ENCODE measurements around the gene DDHD1. TPM values are rescaled to one million over a fixed set of nuclear protein-coding genes. Genes with fewer than 3 reads are reported as not detected.
A peak's percentile ranks its signal among the peaks of the same experiment; 100 is the strongest.
"Not testable (repeated sequence)": the region's sequence is repeated elsewhere in the genome, so short reads cannot be mapped to it uniquely, and the experiment has no call there.

The DDHD1 gene
- total RNA-seq, 2 experiments from 2014 or later: 53.6 to 58.5 TPM

DNA sequence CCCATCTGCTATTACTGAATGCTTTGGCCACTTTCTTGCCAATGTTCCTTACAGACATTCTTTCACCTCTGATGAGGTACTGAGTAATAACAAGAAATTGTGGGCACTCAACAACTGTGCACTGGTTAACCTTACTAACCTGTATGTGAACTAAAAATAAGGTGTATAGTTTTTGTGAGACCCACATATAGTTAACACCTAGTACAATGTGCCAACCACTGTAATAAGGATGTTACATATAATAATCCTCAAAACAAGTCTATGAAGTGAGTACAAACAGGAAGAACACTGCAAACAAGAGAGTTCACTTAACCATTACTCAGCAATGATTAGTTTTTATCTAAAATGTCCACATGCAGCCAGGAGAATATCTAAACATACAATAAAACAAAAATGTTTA, 4.5 kb downstream of the DDHD1 start:
- no peaks in the 10 kb centered on the region for H3K27me3 Mint-ChIP-seq
- peaks cover 46% of the 10 kb centered on the region for H3K36me3 Mint-ChIP-seq (ENCODE audit: low read depth)
- H3K4me3 Mint-ChIP-seq: peak overlapping the region; percentile 47
- CTCF ChIA-PET: interaction anchor here (2.1 to 6.6 kb wide), 2 partner anchors 39 to 69 kb away, joined by 6 to 71 read pairs; no protein-coding TSS in a partner anchor
- H3K27ac Mint-ChIP-seq: peak overlapping the region; percentile 41
- no peaks in the 10 kb centered on the region for H3K9me3 Mint-ChIP-seq
- POLR2A ChIA-PET: interaction anchor here (0.8 to 7.8 kb wide), 4 partner anchors 22 to 745 kb away, joined by 3 to 264 read pairs (median 6); no protein-coding TSS in a partner anchor
- no peak for DNase-seq
- peaks cover 74% of the 10 kb centered on the region for H3K4me1 Mint-ChIP-seq

DNA sequence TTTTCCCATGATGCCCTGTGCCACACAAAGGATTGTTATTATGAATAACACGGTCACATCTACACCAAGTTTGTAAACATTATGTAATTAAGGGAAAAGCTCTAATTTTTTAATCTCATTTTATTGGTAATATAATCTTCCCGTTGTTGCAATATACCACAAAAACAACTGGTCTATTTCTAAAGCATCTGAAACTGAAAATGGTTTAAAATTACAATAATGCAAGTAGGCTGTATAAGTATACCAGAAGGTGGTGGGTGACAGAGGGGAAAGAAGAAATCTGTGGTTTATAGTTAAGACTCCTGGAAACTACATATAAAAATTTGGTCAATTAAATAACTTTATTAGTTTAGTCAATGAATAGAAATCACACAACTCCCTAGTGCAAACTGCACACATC, 5.2 kb downstream of the DDHD1 start:
- CTCF ChIA-PET: interaction anchor here (2.1 to 6.6 kb wide), 2 partner anchors 39 to 69 kb away, joined by 6 to 71 read pairs; no protein-coding TSS in a partner anchor

DNA sequence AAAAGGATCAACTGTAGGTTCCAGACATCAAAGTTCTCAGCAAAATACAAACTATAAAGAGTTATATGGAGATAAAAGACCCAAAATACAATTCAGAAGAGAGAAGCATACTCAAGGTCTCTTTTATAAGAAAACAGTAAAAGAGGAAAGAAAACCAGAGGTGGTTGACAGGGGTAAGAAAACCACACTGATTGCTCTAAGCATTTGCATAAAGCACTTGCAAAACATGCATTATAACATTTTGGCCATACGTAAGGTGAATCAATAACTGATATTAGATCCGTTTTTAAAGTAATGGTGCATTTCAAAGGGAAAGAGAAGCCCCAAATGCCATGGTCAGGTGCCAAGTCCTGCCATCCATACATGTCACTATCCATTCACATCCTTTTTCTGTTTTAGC, 5.9 kb downstream of the DDHD1 start:
- Mint-ChIP-seq H3K4me1 (peaks cover 80% of the 10 kb centered on the region), H3K27me3 (no peaks in the 10 kb centered on the region), H3K36me3 (ENCODE audit: low read depth) (peaks cover 60% of the 10 kb centered on the region), H3K9me3 (peaks cover 7% of the 10 kb centered on the region), H3K4me3 (no peak overlapping the region), H3K27ac (peak overlapping the region; percentile 56)
- ChIA-PET POLR2A (interaction anchor here (7.8 kb wide), 1 partner anchor 38 kb away, joined by 264 read pairs; no protein-coding TSS in a partner anchor), CTCF (interaction anchor here (6.6 kb wide), 1 partner anchor 38 kb away, joined by 71 read pairs; no protein-coding TSS in a partner anchor)
- no peak for DNase-seq

More for the DNA sequence above, 5.2 kb downstream of the DDHD1 start:
- Mint-ChIP-seq H3K27me3 (no peaks in the 10 kb centered on the region), H3K36me3 (ENCODE audit: low read depth) (peaks cover 54% of the 10 kb centered on the region), H3K27ac (peak overlapping the region; percentile 56), H3K4me3 (no peak overlapping the region), H3K9me3 (peaks cover 2% of the 10 kb centered on the region), H3K4me1 (peaks cover 78% of the 10 kb centered on the region)
- POLR2A ChIA-PET: interaction anchor here (0.8 to 7.8 kb wide), 2 partner anchors 30 to 39 kb away, joined by 3 to 264 read pairs; no protein-coding TSS in a partner anchor
- DNase-seq: no peak

DNA sequence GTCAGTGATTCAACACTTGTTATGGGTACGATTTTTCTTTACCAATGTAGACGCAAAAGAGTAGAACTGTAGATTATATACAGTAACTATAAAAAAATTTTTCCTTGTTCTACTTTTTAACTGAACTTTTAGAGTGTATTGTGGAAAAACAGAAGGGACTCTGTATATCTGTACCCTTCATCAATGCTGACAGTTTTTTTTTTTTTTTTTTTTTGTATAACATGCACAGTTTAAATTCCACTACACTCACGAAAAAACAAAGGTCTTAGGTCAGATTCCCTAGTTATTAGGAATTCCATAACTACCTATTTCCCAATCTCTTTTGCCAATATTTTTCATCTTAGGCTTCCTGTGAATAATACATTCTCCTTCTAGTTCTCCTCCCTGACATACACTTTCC, 6.4 kb downstream of the DDHD1 start:
- peak overlapping the region; percentile 56 for H3K27ac Mint-ChIP-seq
- POLR2A ChIA-PET: no interaction called here
- CTCF ChIA-PET: no interaction called here
- H3K4me3 Mint-ChIP-seq: no peak overlapping the region
- H3K36me3 Mint-ChIP-seq (ENCODE audit: low read depth): peaks cover 60% of the 10 kb centered on the region
- no peak for DNase-seq
- H3K9me3 Mint-ChIP-seq: peaks cover 11% of the 10 kb centered on the region
- no peaks in the 10 kb centered on the region for H3K27me3 Mint-ChIP-seq
- peaks cover 83% of the 10 kb centered on the region for H3K4me1 Mint-ChIP-seq

DNA sequence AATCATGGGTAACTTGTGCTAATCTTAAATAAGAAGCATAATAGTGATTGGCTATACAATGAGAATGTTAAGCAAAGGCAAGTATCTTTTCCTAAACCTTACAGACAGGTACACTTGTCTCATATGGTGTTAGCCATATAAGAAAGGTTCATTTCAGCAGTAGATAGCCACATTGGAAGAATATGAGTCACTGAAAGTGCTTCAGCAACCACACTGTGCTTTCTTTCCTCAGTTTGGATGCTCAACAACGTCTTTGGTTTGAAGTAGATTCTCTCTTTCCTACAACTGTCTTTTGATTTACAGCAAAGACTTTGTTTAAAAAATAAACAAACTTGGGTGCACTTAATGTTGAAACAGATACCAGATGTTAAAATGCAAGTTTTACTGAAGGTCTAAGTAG, 8.9 kb downstream of the DDHD1 start:
- ChIA-PET POLR2A (no interaction called here), CTCF (no interaction called here)
- no peak for DNase-seq
- H3K36me3 Mint-ChIP-seq (ENCODE audit: low read depth): peaks cover 68% of the 10 kb centered on the region
- no peaks in the 10 kb centered on the region for H3K27me3 Mint-ChIP-seq
- H3K4me3 Mint-ChIP-seq: no peak overlapping the region
- peak overlapping the region; percentile 59 for H3K27ac Mint-ChIP-seq
- peaks cover 32% of the 10 kb centered on the region for H3K9me3 Mint-ChIP-seq
- H3K4me1 Mint-ChIP-seq: peaks cover 79% of the 10 kb centered on the region

DNA sequence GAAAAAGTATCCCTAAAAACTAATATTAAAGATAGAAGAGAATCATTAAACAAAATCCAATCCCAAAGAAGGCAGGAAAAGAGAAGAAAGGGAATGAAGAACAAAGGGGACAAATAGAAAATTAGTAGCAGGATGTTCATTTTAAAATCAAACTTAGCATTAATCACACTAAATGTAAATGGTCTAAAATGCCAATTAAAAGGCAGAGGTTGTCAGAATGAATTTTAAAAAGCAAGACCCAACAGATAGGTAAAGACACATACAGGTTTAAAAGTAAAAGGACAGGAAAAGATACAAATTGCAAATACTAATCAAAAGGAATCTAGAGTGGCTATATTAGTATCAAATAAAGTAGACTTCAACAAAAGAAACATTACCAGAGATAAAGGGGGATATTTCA, 12.5 kb downstream of the DDHD1 start:
- ChIA-PET CTCF (no interaction called here), POLR2A (interaction anchor here (0.6 to 5.8 kb wide), 4 partner anchors 11 to 58 kb away, joined by 3 to 60 read pairs (median 10); partner anchors contain the start of gene DDHD1)
- DNase-seq: no peak
- Mint-ChIP-seq H3K4me3 (no peak overlapping the region), H3K9me3 (peaks cover 46% of the 10 kb centered on the region), H3K36me3 (ENCODE audit: low read depth) (peaks cover 73% of the 10 kb centered on the region), H3K27me3 (no peaks in the 10 kb centered on the region), H3K4me1 (peaks cover 70% of the 10 kb centered on the region), H3K27ac (no peak overlapping the region)

DNA sequence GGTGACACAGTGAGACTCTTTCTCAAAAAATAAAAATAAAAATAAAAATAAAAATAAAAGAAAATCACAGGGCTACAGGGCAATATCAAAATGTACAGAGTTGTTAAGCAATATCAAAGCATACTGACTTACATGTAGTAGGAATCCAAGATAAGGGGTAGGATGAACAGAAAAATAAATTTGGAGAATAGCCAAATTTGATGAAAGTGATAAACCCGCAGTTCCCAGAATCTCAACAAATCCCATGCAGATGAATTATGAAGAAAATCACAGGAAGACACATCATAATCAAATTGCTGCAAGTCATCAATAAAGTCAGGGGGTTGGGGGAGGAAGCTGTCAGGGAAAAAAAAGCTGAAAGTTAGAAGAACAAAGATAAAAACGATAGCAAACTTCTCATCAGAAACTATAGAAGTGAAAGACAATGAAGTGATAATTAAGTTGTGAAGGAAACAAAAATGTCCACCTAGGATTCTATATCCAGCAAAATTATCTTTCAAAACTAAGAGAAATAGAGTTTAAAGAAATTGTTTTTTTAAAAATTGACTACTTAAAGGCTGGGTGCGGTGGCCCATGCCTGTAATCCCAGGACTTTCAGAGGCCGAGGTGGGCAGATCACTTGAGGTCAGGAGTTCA, 15.4 kb downstream of the DDHD1 start:
- Mint-ChIP-seq H3K27ac (no peak overlapping the region), H3K4me1 (peaks cover 52% of the 10 kb centered on the region), H3K36me3 (ENCODE audit: low read depth) (peaks cover 49% of the 10 kb centered on the region), H3K9me3 (peaks cover 51% of the 10 kb centered on the region), H3K4me3 (no peak overlapping the region), H3K27me3 (no peaks in the 10 kb centered on the region)
- DNase-seq: no peak
- ChIA-PET POLR2A (interaction anchor here (1.4 to 5.8 kb wide), 3 partner anchors 14 to 29 kb away, joined by 4 to 60 read pairs (median 5); partner anchors contain the start of gene DDHD1), CTCF (interaction anchor here (1.3 kb wide), 1 partner anchor 15 kb away, joined by 3 read pairs; no protein-coding TSS in a partner anchor)

DNA sequence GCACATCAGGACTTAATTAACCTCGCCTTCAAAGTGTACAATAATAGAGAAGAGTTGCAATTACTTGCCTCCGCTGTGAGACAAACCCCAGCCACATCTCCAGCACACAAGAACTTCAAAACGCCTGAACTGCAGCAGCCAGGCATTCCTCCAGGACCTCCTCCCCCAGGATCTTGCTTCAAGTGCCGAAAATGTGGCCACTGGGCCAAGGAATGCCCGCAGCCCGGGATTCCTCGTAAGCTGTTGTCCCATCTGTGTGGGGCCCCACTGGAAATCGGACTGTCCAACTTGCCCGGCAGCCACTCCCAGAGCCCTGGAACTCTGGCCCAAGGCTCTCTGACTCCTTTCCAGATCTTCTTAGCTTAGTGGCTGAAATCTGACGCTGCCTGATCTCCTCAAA, 22.6 kb downstream of the DDHD1 start:
- Mint-ChIP-seq H3K9me3 (peaks cover 14% of the 10 kb centered on the region), H3K36me3 (ENCODE audit: low read depth) (peaks cover 14% of the 10 kb centered on the region), H3K4me1 (peaks cover 27% of the 10 kb centered on the region)
- CTCF ChIA-PET, POLR2A ChIA-PET, H3K27ac Mint-ChIP-seq, H3K27me3 Mint-ChIP-seq, DNase-seq, H3K4me3 Mint-ChIP-seq: not testable (repeated sequence)

DNA sequence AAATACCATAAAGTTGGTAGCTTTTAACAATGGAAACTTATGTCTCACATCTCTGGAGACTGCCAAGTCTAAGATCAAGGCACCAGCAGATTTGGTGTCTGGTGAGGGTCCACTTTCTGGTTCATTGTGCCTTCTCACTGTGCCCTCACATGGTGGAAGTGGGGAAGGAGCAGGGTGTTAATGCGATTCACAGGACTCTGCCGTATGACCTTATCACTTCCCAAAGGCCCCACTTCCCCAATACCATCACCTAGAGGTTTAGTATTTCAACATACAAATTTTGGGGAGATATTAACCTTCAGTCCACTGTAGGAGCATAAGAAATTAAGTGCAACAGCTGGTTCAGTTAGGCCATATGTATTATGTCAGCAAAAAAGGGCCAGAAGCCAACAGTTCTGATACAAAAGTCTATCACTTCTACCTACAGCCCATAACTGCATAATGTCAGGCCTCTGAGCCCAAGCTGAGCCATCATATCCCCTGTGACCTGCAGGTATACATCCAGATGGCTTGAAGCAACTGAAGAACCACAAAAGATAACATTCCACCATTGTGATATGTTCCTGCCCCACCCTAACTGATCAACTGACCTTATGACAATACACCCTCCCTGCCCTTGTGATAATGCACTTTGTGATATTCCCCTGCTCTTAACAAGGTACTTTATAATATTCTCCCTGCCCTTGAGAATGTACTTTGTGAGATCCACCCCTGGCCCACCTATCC, 24.7 kb downstream of the DDHD1 start:
- no peak overlapping the region for H3K4me3 Mint-ChIP-seq
- peaks cover 6% of the 10 kb centered on the region for H3K9me3 Mint-ChIP-seq
- ChIA-PET POLR2A (interaction anchor here (1.5 to 2.4 kb wide), 3 partner anchors 13 to 24 kb away, joined by 3 to 22 read pairs (median 12); partner anchors contain the start of gene DDHD1), CTCF (interaction anchor here (1.0 kb wide), 1 partner anchor 17 kb away, joined by 4 read pairs; no protein-coding TSS in a partner anchor)
- peak overlapping the region; percentile 18 for H3K27ac Mint-ChIP-seq
- H3K27me3 Mint-ChIP-seq: no peaks in the 10 kb centered on the region
- DNase-seq: no peak
- H3K4me1 Mint-ChIP-seq: peaks cover 23% of the 10 kb centered on the region
- peaks cover 20% of the 10 kb centered on the region for H3K36me3 Mint-ChIP-seq (ENCODE audit: low read depth)

DNA sequence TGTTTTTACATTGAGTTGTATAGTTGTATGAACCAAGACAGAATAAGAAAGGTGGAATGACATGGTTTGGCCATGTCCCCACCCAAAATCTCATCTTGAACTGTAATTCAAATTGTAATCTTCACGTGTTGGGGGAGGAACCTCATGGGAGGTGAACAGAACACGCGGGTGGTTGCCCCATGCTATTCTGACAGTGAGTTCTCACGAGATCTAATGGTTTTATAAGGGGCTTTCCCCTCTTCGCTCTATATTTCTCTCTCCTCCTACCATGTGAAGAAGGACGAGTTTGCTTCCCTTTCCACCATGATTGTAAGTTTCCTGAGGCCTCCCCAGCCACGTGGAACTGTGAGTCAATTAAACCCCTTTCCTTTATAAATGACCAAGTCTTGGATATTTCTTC, 25.3 kb downstream of the DDHD1 start:
- no peak for DNase-seq
- ChIA-PET CTCF (interaction anchor here (1.0 kb wide), 1 partner anchor 16 kb away, joined by 4 read pairs; no protein-coding TSS in a partner anchor), POLR2A (interaction anchor here (1.2 to 2.4 kb wide), 5 partner anchors 9 to 25 kb away, joined by 3 to 22 read pairs (median 9); partner anchors contain the start of gene DDHD1)
- H3K9me3 Mint-ChIP-seq: peaks cover 6% of the 10 kb centered on the region
- H3K27ac Mint-ChIP-seq: peak overlapping the region; percentile 18
- peaks cover 20% of the 10 kb centered on the region for H3K36me3 Mint-ChIP-seq (ENCODE audit: low read depth)
- H3K4me3 Mint-ChIP-seq: no peak overlapping the region
- peaks cover 23% of the 10 kb centered on the region for H3K4me1 Mint-ChIP-seq
- H3K27me3 Mint-ChIP-seq: no peaks in the 10 kb centered on the region

DNA sequence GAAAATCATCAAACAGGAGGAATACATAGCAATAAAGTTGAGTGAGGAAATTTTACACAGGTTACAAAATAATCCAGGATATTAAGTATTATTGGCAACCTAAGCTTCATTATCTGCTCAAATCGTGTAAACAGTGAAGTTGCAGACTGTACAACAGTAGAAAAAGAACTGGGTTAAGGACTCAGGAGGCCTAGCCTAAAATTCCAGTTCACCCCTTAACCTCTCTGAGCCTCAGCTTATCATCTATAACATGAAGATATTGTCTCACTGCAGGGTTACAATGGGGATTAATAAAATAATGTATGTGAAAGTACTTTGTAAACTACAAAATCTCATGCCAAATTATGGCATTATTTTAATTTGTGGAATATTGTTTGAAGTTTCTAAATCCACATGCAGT, 26.0 kb downstream of the DDHD1 start:
- Mint-ChIP-seq H3K9me3 (peaks cover 6% of the 10 kb centered on the region), H3K36me3 (ENCODE audit: low read depth) (peaks cover 24% of the 10 kb centered on the region), H3K4me3 (peak overlapping the region; percentile 52), H3K27ac (peak overlapping the region; percentile 72), H3K27me3 (no peaks in the 10 kb centered on the region), H3K4me1 (peaks cover 23% of the 10 kb centered on the region)
- CTCF ChIA-PET: interaction anchor here (1.1 to 1.2 kb wide), 3 partner anchors 18 to 169 kb away, joined by 3 to 9 read pairs (median 3); no protein-coding TSS in a partner anchor
- no peak for DNase-seq
- POLR2A ChIA-PET: interaction anchor here (0.8 to 2.4 kb wide), 7 partner anchors 9 to 575 kb away, joined by 3 to 22 read pairs (median 4); partner anchors contain the start of genes DDHD1, GPR137C and TXNDC16

DNA sequence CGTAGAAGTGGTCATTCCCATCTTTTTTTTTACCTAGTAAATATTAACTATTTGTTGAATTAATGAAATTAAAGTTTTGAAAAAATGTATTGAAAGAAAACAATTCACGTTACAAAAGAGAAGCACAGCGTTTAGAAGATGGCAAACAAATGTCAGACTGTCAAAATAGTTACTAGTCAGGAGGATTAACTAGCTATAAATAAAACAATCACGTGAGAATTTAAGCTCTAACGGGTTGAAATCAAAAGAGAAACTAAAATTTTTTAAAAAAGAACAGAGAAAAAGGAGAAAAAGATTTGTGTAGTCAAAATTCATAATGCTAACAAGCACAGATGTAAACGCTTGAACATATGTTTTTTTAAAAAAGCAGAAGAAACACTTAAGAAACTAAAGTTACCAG, 26.4 kb downstream of the DDHD1 start:
- POLR2A ChIA-PET: interaction anchor here (0.8 to 2.4 kb wide), 6 partner anchors 8 to 574 kb away, joined by 3 to 22 read pairs (median 6); partner anchors contain the start of genes DDHD1, GPR137C and TXNDC16
- peak overlapping the region; percentile 72 for H3K27ac Mint-ChIP-seq
- H3K4me1 Mint-ChIP-seq: peaks cover 23% of the 10 kb centered on the region
- DNase-seq: no peak
- CTCF ChIA-PET: interaction anchor here (1.1 to 1.2 kb wide), 3 partner anchors 17 to 169 kb away, joined by 3 to 9 read pairs (median 3); no protein-coding TSS in a partner anchor
- H3K27me3 Mint-ChIP-seq: no peaks in the 10 kb centered on the region
- peaks cover 28% of the 10 kb centered on the region for H3K36me3 Mint-ChIP-seq (ENCODE audit: low read depth)
- H3K4me3 Mint-ChIP-seq: peak overlapping the region; percentile 52
- peaks cover 10% of the 10 kb centered on the region for H3K9me3 Mint-ChIP-seq

All from activated CD4-positive, alpha-beta memory T cell treated with anti-CD3 and anti-CD28 coated beads, Interleukin-2, amount 10 ng/mL, durations not matched to agents 7 days and 5 days (primary cell).